H1 (cell line): ENCODE results near the gene ATG7. TPM values are rescaled to one million over a fixed set of nuclear protein-coding genes. Genes with fewer than 3 reads are reported as not detected.

Experiments used
- CTCF ChIA-PET: fragments of 300-600 bp; sonication (Branson Sonifier 250); formaldehyde crosslinking; loops from one replicate; lab custom pipeline; 2021; ENCODE audit not compliant: partially characterized antibody; lab: Charles Lee
- POLR2A ChIA-PET: fragments of 300-600 bp; sonication (Branson Sonifier 250); formaldehyde crosslinking; loops from one replicate; lab custom pipeline; 2021; ENCODE audit warnings: inconsistent platforms; ENCODE audit not compliant: partially characterized antibody; lab: Charles Lee
- DNase-seq, 2 experiments: peaks; one replicate each; pipeline versions ENCODE4 v3.0.0 to v3.0.0-alpha.2; 2010 to 2022; ENCODE audit warnings: low spot score in 2 of 2, low read depth in 1 of 2, mixed read lengths in 1 of 2
- FAIRE-seq: peaks from 2 replicates; lab custom pipeline; 2011; peaks lifted over from hg19 to GRCh38; lab: Jason Lieb, UNC
- H2AFZ ChIP-seq: 2 replicates; pipeline ENCODE4 v1.8.1; 2012; ENCODE audit warnings: low read length, inconsistent platforms
- H2AK5ac ChIP-seq: 2 replicates; pipeline ENCODE4 v1.6.1; 2013; ENCODE audit warnings: low read depth, low read length
- H2BK120ac ChIP-seq: replicated peaks from 2 replicates; pipeline ENCODE3; 2013; ENCODE audit warnings: low read depth, low read length, inconsistent platforms
- H2BK12ac ChIP-seq: 2 replicates; pipeline ENCODE4 v1.6.1; 2013; ENCODE audit warnings: low read depth, low read length
- H2BK15ac ChIP-seq: 2 replicates; pipeline ENCODE4 v1.6.1; 2013; ENCODE audit warnings: low read length
- H2BK20ac ChIP-seq: 2 replicates; pipeline ENCODE4 v1.6.1; 2013; ENCODE audit warnings: low read length
- H2BK5ac ChIP-seq: 2 replicates; pipeline ENCODE4 v1.6.1; 2013; ENCODE audit warnings: low read depth, low read length
- H3K14ac ChIP-seq: 2 replicates; pipeline ENCODE4 v1.6.1; 2013; ENCODE audit warnings: inconsistent platforms; ENCODE audit not compliant: insufficient read length
- H3K18ac ChIP-seq: 2 replicates; pipeline ENCODE4 v1.6.1; 2013; ENCODE audit warnings: low read length; ENCODE audit errors: extremely low read depth
- H3K23ac ChIP-seq: 2 replicates; pipeline ENCODE4 v1.6.1; 2013; ENCODE audit warnings: inconsistent platforms; ENCODE audit not compliant: insufficient read length
- H3K23me2 ChIP-seq: 2 replicates; pipeline ENCODE4 v1.6.1; 2013; ENCODE audit warnings: low read depth, low read length
- H3K27ac ChIP-seq: 2 replicates; pipeline ENCODE4 v1.6.1; 2011; ENCODE audit warnings: low read depth, low read length, inconsistent platforms
- H3K27me3 ChIP-seq, 4 experiments: replicated peaks in 1 of 4; 1 replicate in 1 of 4; 2 replicates in 3 of 4; pipeline versions ENCODE4 v1.6.1 to v1.8.1; 2011 to 2013; ENCODE audit warnings: low read length in 3 of 4, mild to moderate bottlenecking in 3 of 4, inconsistent platforms in 2 of 4, mixed read lengths in 2 of 4, moderate library complexity in 1 of 4; ENCODE audit not compliant: control insufficient read depth in 3 of 4, insufficient read depth in 3 of 4; ENCODE audit errors: extremely low read depth in 1 of 4
- H3K36me3 ChIP-seq, 4 experiments: 2 replicates each; pipeline versions ENCODE4 v1.6.1 to v1.8.1; 2011 to 2013; ENCODE audit warnings: mild to moderate bottlenecking in 4 of 4, low read length in 3 of 4, moderate library complexity in 2 of 4, control low read depth in 1 of 4, inconsistent platforms in 1 of 4; ENCODE audit not compliant: insufficient read depth in 4 of 4, control insufficient read depth in 2 of 4
- H3K4ac ChIP-seq: replicated peaks from 2 replicates; pipeline ENCODE3; 2013; ENCODE audit warnings: low read length, low read depth, mixed read lengths, inconsistent platforms; ENCODE audit not compliant: insufficient read length
- H3K4me1 ChIP-seq, 4 experiments: replicated peaks in 1 of 4; 1 replicate in 1 of 4; 2 replicates in 3 of 4; pipeline versions ENCODE4 v1.6.1 to v1.8.1; 2011 to 2013; ENCODE audit warnings: low read length in 3 of 4, inconsistent platforms in 2 of 4, mixed read lengths in 1 of 4; ENCODE audit not compliant: insufficient read depth in 4 of 4, control insufficient read depth in 3 of 4
- H3K4me2 ChIP-seq, 2 experiments: 2 replicates each; pipeline versions ENCODE4 v1.6.1 to v1.8.1; 2011 to 2013; ENCODE audit warnings: low read depth in 2 of 2, low read length in 2 of 2, control low read depth in 1 of 2, inconsistent platforms in 1 of 2, mild to moderate bottlenecking in 1 of 2; ENCODE audit not compliant: insufficient read depth in 1 of 2
- H3K4me3 ChIP-seq, 4 experiments: fragments of 200-600, 300-600 bp in 1 of 4; sonication (generic), shearing (Covaris generic), sonication (Bioruptor Twin) in 1 of 4; 2 replicates each; pipeline versions ENCODE4 v1.5.1 to v1.8.1; 2011 to 2016; ENCODE audit warnings: low read length in 4 of 4, low read depth in 3 of 4, control low read depth in 2 of 4, inconsistent platforms in 2 of 4, mild to moderate bottlenecking in 2 of 4, mixed read lengths in 1 of 4, moderate library complexity in 1 of 4; ENCODE audit not compliant: insufficient read depth in 2 of 4; ENCODE audit errors: extremely low read depth in 1 of 4
- H3K56ac ChIP-seq: replicated peaks from 2 replicates; pipeline ENCODE3; 2013; ENCODE audit warnings: low read depth, mild to moderate bottlenecking, mixed read lengths, low read length, inconsistent platforms; ENCODE audit not compliant: insufficient read length
- H3K79me1 ChIP-seq: 2 replicates; pipeline ENCODE4 v1.6.1; 2013; ENCODE audit warnings: low read depth, low read length, control low read depth
- H3K79me2 ChIP-seq, 2 experiments: 2 replicates each; pipeline versions ENCODE4 v1.6.1 to v1.8.1; 2012 to 2013; ENCODE audit warnings: low read length in 2 of 2, mild to moderate bottlenecking in 2 of 2, inconsistent platforms in 1 of 2; ENCODE audit not compliant: insufficient read depth in 2 of 2, control insufficient read depth in 1 of 2
- H3K9ac ChIP-seq, 4 experiments: replicated peaks in 1 of 4; 1 replicate in 1 of 4; 2 replicates in 3 of 4; pipeline versions ENCODE4 v1.6.1 to v1.8.1; 2011 to 2013; ENCODE audit warnings: low read depth in 3 of 4, low read length in 3 of 4, control low read depth in 2 of 4, mild to moderate bottlenecking in 2 of 4, moderate library complexity in 2 of 4, inconsistent platforms in 1 of 4; ENCODE audit errors: extremely low read depth in 1 of 4
- H3K9me3 ChIP-seq, 2 experiments: 2 replicates each; pipeline versions ENCODE4 v1.6.1 to v1.8.1; 2012 to 2013; ENCODE audit warnings: mild to moderate bottlenecking in 2 of 2, moderate library complexity in 2 of 2, control low read depth in 1 of 2, inconsistent platforms in 1 of 2, low read depth in 1 of 2, low read length in 1 of 2, mixed read lengths in 1 of 2; ENCODE audit not compliant: insufficient read depth in 2 of 2
- H4K20me1 ChIP-seq, 2 experiments: replicated peaks in 1 of 2; 2 replicates each; pipeline versions ENCODE3 to v1.8.1; 2011 to 2013; ENCODE audit warnings: inconsistent platforms in 2 of 2, low read length in 2 of 2, mild to moderate bottlenecking in 1 of 2; ENCODE audit not compliant: insufficient read depth in 2 of 2, control insufficient read depth in 1 of 2
- H4K5ac ChIP-seq: 2 replicates; pipeline ENCODE4 v1.6.1; 2013; ENCODE audit warnings: low read length, low read depth, mixed read lengths, inconsistent platforms; ENCODE audit not compliant: insufficient read length
- H4K8ac ChIP-seq: 2 replicates; pipeline ENCODE4 v1.8.0; 2013; ENCODE audit warnings: mild to moderate bottlenecking, moderate library complexity, low read length, inconsistent platforms; ENCODE audit not compliant: insufficient read depth; ENCODE audit errors: extremely low read depth
- H4K91ac ChIP-seq: replicated peaks from 2 replicates; pipeline ENCODE3; 2013; ENCODE audit warnings: low read length, mixed read lengths, inconsistent platforms; ENCODE audit not compliant: insufficient read length
- BCL11A ChIP-seq, 2 experiments: IDR thresholded peaks; one replicate each; pipeline ENCODE4 v1.6.1; 2011; ENCODE audit warnings: low read depth in 2 of 2, low read length in 2 of 2, mild to moderate bottlenecking in 2 of 2
- CBX8 ChIP-seq: fragments of 300-800, 300-1000 bp; sonication (generic); IDR thresholded peaks from 2 replicates; pipeline ENCODE4 v1.7.1; 2016; ENCODE audit warnings: low read depth, low read length, borderline replicate concordance
- CEBPB ChIP-seq: IDR thresholded peaks from 2 replicates; pipeline ENCODE4 v1.6.1; 2012; ENCODE audit warnings: low read depth, low read length
- E2F6 ChIP-seq: IDR thresholded peaks from 2 replicates; pipeline ENCODE4 v1.6.1; 2012; ENCODE audit warnings: inconsistent platforms
- JUND ChIP-seq: IDR thresholded peaks from 2 replicates; pipeline ENCODE4 v1.6.1; 2011; ENCODE audit warnings: mild to moderate bottlenecking, improper control_type of control experiment, low read length
- KDM4A ChIP-seq: IDR thresholded peaks from one replicate; pipeline ENCODE4 v1.7.1; 2012; ENCODE audit warnings: low read depth, mild to moderate bottlenecking, moderate library complexity, low read length, inconsistent platforms; ENCODE audit not compliant: severe bottlenecking
- MAX ChIP-seq: IDR thresholded peaks from 2 replicates; pipeline ENCODE4 v1.6.1; 2012; ENCODE audit warnings: inconsistent platforms
- PHF8 ChIP-seq: fragments of 200-600 bp; sonication (generic); conservative IDR thresholded peaks from 2 replicates; pipeline ENCODE4 v1.7.1; 2012; ENCODE audit warnings: low read depth, mild to moderate bottlenecking, inconsistent platforms, low read length, moderate library complexity
- RNF2 ChIP-seq: fragments of 200-900, 300-1000 bp; sonication (generic); IDR thresholded peaks from 2 replicates; pipeline ENCODE4 v1.7.1; 2016; ENCODE audit warnings: borderline replicate concordance, low read depth, mild to moderate bottlenecking, antibody characterized with exemption, low read length; ENCODE audit not compliant: poor library complexity, severe bottlenecking; ENCODE audit errors: missing control alignments
- RXRA ChIP-seq: IDR thresholded peaks from 2 replicates; pipeline ENCODE4 v1.6.1; 2011; ENCODE audit warnings: low read depth, mild to moderate bottlenecking, low read length, moderate library complexity; ENCODE audit not compliant: insufficient read depth
- SP2 ChIP-seq: IDR thresholded peaks from 2 replicates; pipeline ENCODE4 v1.6.1; 2012; ENCODE audit warnings: mild to moderate bottlenecking, low read length, inconsistent platforms
- SRF ChIP-seq: IDR thresholded peaks from 2 replicates; pipeline ENCODE4 v1.6.1; 2011; ENCODE audit warnings: mild to moderate bottlenecking, low read depth, low read length, moderate library complexity
- TEAD4 ChIP-seq: IDR thresholded peaks from 2 replicates; pipeline ENCODE4 v1.6.1; 2012; ENCODE audit warnings: low read depth, low read length, inconsistent platforms, mixed read lengths
- YY1 ChIP-seq: IDR thresholded peaks from 2 replicates; pipeline ENCODE4 v1.6.1; 2011; ENCODE audit warnings: low read depth, mild to moderate bottlenecking, low read length
- WGBS, 2 experiments: shearing (Covaris generic) in 1 of 2; methylation state at CpG; one replicate each; pipeline versions ENCODE4 v1.1.6 to v1.1.7; 2013 to 2015; ENCODE audit warnings: low lambda C conversion rate in 2 of 2, mixed read lengths in 2 of 2, inconsistent platforms in 1 of 2, low coverage in 1 of 2, missing lambda C conversion rate in 1 of 2; ENCODE audit not compliant: insufficient replicate concordance in 2 of 2, insufficient coverage in 1 of 2, insufficient read length in 1 of 2; ENCODE audit errors: extremely low coverage in 1 of 2, missing lambda C conversion rate in 1 of 2; 5-methylcytosine and 5-hydroxymethylcytosine counted together
- polyA plus RNA-seq, 7 experiments: library from polyadenylated mRNA; depleted of rRNA in 3 of 7; stranded (reverse) in 5 of 7; unstranded in 2 of 7; fragments of >200 nt in 5 of 7; fragments of 200-250 nt in 2 of 7; gene quantifications; 1 replicate in 5 of 7; 2 replicates in 1 of 7; 4 replicates in 1 of 7; pipeline versions ENCODE4 v1.2.1 to v1.2.3, GENCODE V29; 2011 to 2013; ENCODE audit warnings: missing spikeins in 2 of 7, mixed read lengths in 2 of 7
- total RNA-seq: library from RNA; stranded (reverse); fragmentation: NEBNext Ultra II Directional; extraction: Animal tissue kit (Norgen Biotek cat#: 25700); gene quantifications from 2 replicates; pipeline ENCODE4 v1.2.1, GENCODE V29; 2021

ATG7 gene
- total and polyA plus RNA-seq, 2 of the 8 experiments (the other 6 are each of a cell fraction or from before 2014, with no cell fraction given), result 15.0 to 19.1 TPM

GRCh38 chr3:11498646-11499045, 226.4 kb downstream of the ATG7 start:
- no peak overlapping the region for H2BK5ac ChIP-seq
- H3K4me2 ChIP-seq, result no peak overlapping the region
- no peak overlapping the region for H2BK15ac ChIP-seq
- DNase-seq, result no peak
- no peaks in the 10 kb centered on the region for H3K23me2 ChIP-seq
- no peaks in the 10 kb centered on the region for H3K79me2 ChIP-seq
- ChIA-PET POLR2A (no interaction called here), CTCF (interaction anchor here (1.3 kb wide), 1 partner anchor 14 kb away, joined by 3 read pairs; no protein-coding TSS in a partner anchor)
- H2AFZ ChIP-seq, result no peak overlapping the region
- H4K91ac ChIP-seq, result no peak overlapping the region
- no peak overlapping the region for H2BK20ac ChIP-seq
- H2AK5ac ChIP-seq, result no peak overlapping the region
- no peaks in the 10 kb centered on the region for H3K27me3 ChIP-seq
- H3K4ac ChIP-seq, result no peak overlapping the region
- H3K79me1 ChIP-seq, result no peaks in the 10 kb centered on the region
- no peak overlapping the region for H3K23ac ChIP-seq
- H4K5ac ChIP-seq, result no peak overlapping the region
- no peak overlapping the region for H3K9ac ChIP-seq
- WGBS, 2 experiments, result 77% methylated on average over 1 of the region's 1 CpG; no CpG with 5 or more reads in 1 of the 2 experiments
- no peak overlapping the region for H4K8ac ChIP-seq
- peaks cover 0 to 12% (median 8%) of the 10 kb centered on the region in 4 experiments; a peak in 3 of 7 replicates for H3K4me1 ChIP-seq
- H2BK120ac ChIP-seq, result no peak overlapping the region
- H4K20me1 ChIP-seq, result no peaks in the 10 kb centered on the region
- H3K14ac ChIP-seq, result no peak overlapping the region
- H3K27ac ChIP-seq, result no peak overlapping the region
- no peak overlapping the region for H3K4me3 ChIP-seq
- FAIRE-seq, result no peak
- no peak overlapping the region for H3K18ac ChIP-seq
- no peak overlapping the region for H3K56ac ChIP-seq
- peak overlapping the region; percentile 27; the same call in 1 of the 2 replicates for H2BK12ac ChIP-seq
- H3K36me3 ChIP-seq, result no peaks in the 10 kb centered on the region
- peaks cover 3 to 5% of the 10 kb centered on the region in 2 experiments; a peak in 2 of 4 replicates for H3K9me3 ChIP-seq
- TF ChIP-seq TEAD4 (no peak), KDM4A (no peak), SP2 (no peak), RNF2 (no peak), MAX (no peak), JUND (no peak), SRF (no peak), E2F6 (no peak), PHF8 (no peak), YY1 (no peak), RXRA (no peak), CEBPB (no peak), BCL11A (IDR thresholded peaks at IDR 0.05; ENCODE audit: low read depth in 2 of 2, low read length in 2 of 2) (no peak), CBX8 (no peak)
